Natural killer cell treated with Interleukin-12 subunit alpha and Interleukin-12 subunit beta and Interleukin-15 and Interleukin-18, amount 100 ng/mL, for 72 hours (primary cell): ENCODE results near the gene UBP1. TPM values are rescaled to one million over a fixed set of nuclear protein-coding genes. Genes with fewer than 3 reads are reported as not detected.

ENCODE experiments used
- ATAC-seq, 2 donors: fragments of 150-1000 bp; cut with Tn5 transposase in 1 of 2; sonication (Bioruptor Pico), chemical (Tn5 transposase) in 1 of 2; 2 replicates each; pipeline ENCODE4 v1.10.0; 2021
- DNase-seq: peaks from one replicate; pipeline ENCODE4 v3.0.0; 2022; ENCODE audit warnings: low spot score
- H3K27ac Mint-ChIP-seq, 2 donors: 1 replicate in 1 of 2; 2 replicates in 1 of 2; pipeline ENCODE4 v1.8.0; 2022; ENCODE audit warnings: mixed read lengths in 2 of 2, mild to moderate bottlenecking in 1 of 2, moderate library complexity in 1 of 2
- H3K27me3 Mint-ChIP-seq, 2 donors: 1 replicate in 1 of 2; 2 replicates in 1 of 2; pipeline ENCODE4 v1.8.0; 2022; ENCODE audit warnings: mixed read lengths in 2 of 2
- H3K36me3 Mint-ChIP-seq: one replicate; pipeline ENCODE4 v1.8.0; 2022; ENCODE audit warnings: mixed read lengths
- H3K4me1 Mint-ChIP-seq, 2 donors: 1 replicate in 1 of 2; 2 replicates in 1 of 2; pipeline ENCODE4 v1.8.0; 2022; ENCODE audit warnings: low read depth in 2 of 2, mixed read lengths in 2 of 2, mild to moderate bottlenecking in 1 of 2
- H3K4me3 Mint-ChIP-seq: one replicate; pipeline ENCODE4 v1.8.0; 2022; ENCODE audit warnings: mixed read lengths
- H3K9me3 Mint-ChIP-seq: 2 replicates; pipeline ENCODE4 v1.8.0; 2022; ENCODE audit warnings: mixed read lengths
- total RNA-seq, 2 donors: library from RNA; stranded (reverse); gene quantifications; one replicate each; pipeline ENCODE4 v1.2.3, GENCODE V29; 2022

Gene UBP1
- total RNA-seq, 2 donors from 2014 or later = 88.8 to 131 TPM

DNA sequence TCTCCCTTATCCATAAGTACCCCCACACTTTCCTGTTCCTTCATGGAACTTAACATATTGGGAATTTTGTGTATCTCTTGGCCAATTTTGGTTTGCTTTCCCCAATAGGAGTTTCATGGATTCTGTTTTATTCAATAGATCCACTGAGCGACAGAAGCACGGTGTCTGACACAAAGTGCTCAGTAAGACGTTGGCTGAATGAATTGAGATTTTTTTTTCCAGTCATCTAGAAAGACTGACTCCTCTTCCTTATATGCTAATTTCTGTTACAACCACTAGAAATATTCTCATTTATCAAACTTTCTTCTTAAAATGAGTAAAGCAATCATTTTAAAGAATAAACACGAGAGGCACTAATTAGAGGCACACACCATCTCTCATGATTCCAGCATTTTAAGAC is 48.1 kb downstream of the UBP1 start:
- Mint-ChIP-seq H3K27me3 (no peaks in the 10 kb centered on the region), H3K36me3 (peaks cover 44% of the 10 kb centered on the region), H3K9me3 (no peaks in the 10 kb centered on the region), H3K27ac (peak overlapping the region; percentile 57 to 62), H3K4me1 (peaks cover 11 to 12% of the 10 kb centered on the region in 2 donors), H3K4me3 (no peak overlapping the region)
- ATAC-seq = no peak
- DNase-seq = no peak

DNA sequence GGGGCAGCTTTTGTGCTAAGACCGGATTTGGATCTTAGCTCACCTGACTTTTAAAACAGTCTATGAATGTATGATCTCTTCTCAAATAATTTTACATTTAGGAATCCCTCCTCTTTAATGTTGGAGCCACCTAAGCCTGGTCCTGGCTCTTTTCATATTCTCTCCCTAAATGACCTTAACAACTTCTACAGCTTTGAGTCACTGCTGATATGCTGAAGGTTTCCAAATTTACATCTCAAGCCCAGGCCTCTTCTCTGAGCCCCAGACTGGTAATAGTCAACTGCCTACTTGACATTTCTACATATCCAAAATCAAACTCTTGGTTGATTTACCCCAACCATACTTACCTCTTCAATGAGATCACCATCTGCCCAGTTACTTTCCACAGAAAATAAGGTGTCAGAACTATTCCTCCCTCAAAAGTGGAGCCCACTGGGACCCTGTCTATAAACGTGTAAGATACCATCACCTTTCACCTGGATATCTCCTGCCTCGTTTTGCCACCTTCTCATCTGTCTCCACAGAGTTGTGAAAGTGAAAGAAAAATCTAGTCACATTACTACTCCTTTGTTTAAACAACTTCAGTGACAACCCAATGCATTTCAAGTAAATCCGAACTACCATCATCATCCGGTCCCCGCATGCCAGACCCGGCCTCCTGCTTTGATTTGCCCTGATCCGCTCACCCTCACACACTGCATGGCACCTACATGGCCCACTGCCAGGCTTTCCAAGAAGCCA is 48.8 kb downstream of the UBP1 start:
- ATAC-seq (peak in 1 of 2 donors; percentile 36), DNase-seq (no peak)
- no peaks in the 10 kb centered on the region for H3K9me3 Mint-ChIP-seq
- H3K36me3 Mint-ChIP-seq = peaks cover 41% of the 10 kb centered on the region
- peak overlapping the region; percentile 57 to 62 for H3K27ac Mint-ChIP-seq
- H3K4me3 Mint-ChIP-seq = no peak overlapping the region
- H3K27me3 Mint-ChIP-seq = no peaks in the 10 kb centered on the region
- peaks cover 12 to 17% of the 10 kb centered on the region in 2 donors for H3K4me1 Mint-ChIP-seq

DNA sequence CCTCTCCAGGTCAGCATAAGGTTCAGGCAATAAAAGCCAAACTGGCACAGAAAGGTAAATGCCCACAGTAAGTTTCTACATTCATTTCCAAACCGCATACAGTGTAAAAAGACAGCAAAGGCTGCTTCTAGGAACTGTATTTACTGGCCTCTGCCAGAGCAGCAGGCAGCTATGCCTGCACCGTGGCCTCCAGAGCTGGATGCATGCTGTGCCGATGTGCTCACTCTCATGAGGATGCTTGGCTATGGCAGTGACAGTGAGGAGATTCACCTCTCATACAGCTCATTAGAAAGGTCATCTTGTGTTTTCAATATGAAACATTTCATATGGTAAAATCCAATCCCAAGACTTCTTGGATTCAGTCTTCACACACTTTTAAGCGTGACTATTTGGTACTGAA is 50.3 kb downstream of the UBP1 start:
- no peaks in the 10 kb centered on the region for H3K27me3 Mint-ChIP-seq
- no peak for ATAC-seq
- H3K9me3 Mint-ChIP-seq = no peaks in the 10 kb centered on the region
- peak overlapping the region; percentile 17 to 34 for H3K27ac Mint-ChIP-seq
- no peak overlapping the region for H3K4me3 Mint-ChIP-seq
- peaks cover 36% of the 10 kb centered on the region for H3K36me3 Mint-ChIP-seq
- peaks cover 21 to 30% of the 10 kb centered on the region in 2 donors for H3K4me1 Mint-ChIP-seq
- DNase-seq = no peak

DNA sequence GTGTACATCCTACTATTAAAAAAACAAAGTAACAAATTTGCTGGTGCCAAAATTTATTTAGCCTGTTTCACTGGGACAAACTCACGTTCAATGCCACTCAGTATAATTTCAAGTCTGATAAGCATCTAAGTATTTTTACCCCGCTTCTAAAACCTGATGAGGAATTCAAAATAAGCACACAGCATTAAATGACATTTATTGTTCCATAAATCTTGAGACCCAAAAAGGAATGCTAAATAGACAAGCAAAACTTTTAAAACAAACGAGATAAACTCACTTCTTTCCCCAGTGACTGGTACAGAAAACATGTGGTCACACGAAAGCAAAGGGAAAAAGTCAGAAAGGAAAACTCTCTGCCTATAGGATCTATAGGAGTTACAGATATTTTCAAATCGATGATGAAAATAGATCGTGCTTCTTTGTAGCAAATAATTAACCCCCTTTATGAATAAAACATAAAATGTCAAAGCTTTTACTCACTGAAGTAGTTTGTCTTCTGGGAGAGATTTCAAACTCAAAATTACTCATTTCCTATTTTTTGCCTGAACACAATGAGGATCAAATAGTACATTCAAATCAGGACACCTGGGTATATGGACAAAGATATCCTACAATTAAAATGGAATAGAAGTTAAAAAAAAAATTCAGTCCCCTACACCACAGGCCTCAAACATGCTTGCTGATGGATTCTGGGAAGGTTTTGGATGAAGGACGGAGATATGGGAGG is 51.7 kb downstream of the UBP1 start:
- Mint-ChIP-seq H3K4me3 (no peak overlapping the region), H3K9me3 (no peaks in the 10 kb centered on the region), H3K27ac (no peak overlapping the region), H3K4me1 (peaks cover 24 to 31% of the 10 kb centered on the region in 2 donors), H3K27me3 (no peaks in the 10 kb centered on the region), H3K36me3 (peaks cover 36% of the 10 kb centered on the region)
- no peak for DNase-seq
- ATAC-seq = no peak

DNA sequence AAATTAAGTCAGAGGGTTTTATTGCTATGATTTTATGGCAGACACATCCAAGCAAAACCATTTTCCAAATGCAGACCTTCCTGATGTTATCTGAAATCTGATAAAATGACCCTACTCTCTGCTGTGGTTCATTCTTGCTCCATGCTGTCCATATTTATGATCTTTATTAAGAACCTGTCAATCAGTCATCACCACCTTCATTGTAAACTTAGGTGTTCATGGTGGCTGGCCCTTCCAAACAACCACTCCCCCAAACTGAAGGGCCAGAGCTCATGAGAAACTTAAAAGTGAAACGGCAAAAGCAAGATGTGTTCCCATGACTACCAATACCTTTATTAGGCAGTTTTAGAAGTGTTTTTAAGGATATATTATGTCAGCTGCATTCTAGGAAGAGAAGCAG is 53.6 kb downstream of the UBP1 start:
- H3K27me3 Mint-ChIP-seq = no peaks in the 10 kb centered on the region
- H3K27ac Mint-ChIP-seq = peak overlapping the region; percentile 69 to 72
- peaks cover 19 to 25% of the 10 kb centered on the region in 2 donors for H3K4me1 Mint-ChIP-seq
- ATAC-seq (no peak), DNase-seq (no peak)
- H3K9me3 Mint-ChIP-seq = no peaks in the 10 kb centered on the region
- peaks cover 28% of the 10 kb centered on the region for H3K36me3 Mint-ChIP-seq
- H3K4me3 Mint-ChIP-seq = no peak overlapping the region

DNA sequence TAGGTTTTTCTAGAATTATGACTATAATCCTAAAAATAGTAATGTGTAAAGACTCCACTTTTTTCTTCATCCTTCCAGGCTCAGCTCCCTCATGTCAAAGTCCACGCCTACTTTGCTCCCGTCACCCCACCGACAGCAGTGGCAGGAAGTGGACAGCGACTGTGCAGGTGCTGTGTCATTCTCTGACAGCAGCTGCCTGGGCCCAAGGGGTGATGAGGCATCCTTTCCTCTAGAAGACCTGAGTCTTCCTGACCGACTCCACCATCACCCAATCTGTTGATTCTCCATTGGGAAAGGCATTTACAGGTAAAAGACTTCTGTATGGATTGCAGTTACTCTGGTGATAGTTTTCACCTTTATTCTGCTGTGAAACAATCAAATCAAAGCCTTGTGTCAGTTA is 54.8 kb downstream of the UBP1 start:
- peak; percentile 80 to 93 for ATAC-seq
- H3K4me3 Mint-ChIP-seq = peak overlapping the region; percentile 6

DNA sequence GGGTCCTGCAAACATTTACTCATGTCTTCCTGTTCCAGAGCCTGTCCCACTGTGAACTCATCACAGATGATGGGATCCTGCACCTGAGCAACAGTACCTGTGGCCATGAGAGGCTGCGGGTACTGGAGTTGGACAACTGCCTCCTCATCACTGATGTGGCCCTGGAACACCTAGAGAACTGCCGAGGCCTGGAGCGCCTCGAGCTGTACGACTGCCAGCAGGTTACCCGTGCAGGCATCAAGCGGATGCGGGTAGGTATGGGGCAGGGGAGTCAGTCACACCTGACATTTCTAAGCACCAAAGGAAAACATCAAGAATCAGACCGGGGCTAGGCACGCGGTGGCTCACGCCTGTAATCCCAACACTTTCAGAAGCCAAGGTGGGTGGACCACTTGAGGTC is 56.3 kb downstream of the UBP1 start:
- Mint-ChIP-seq H3K4me1 (peaks cover 12 to 20% of the 10 kb centered on the region in 2 donors), H3K27ac (peak overlapping the region in 1 of 2 donors; percentile 2), H3K36me3 (peaks cover 9% of the 10 kb centered on the region)

More for the DNA sequence above, 54.8 kb downstream of the UBP1 start:
- Mint-ChIP-seq H3K36me3 (peaks cover 19% of the 10 kb centered on the region), H3K27ac (peak overlapping the region; percentile 69 to 72), H3K9me3 (no peaks in the 10 kb centered on the region), H3K4me1 (peaks cover 14 to 20% of the 10 kb centered on the region in 2 donors), H3K27me3 (no peaks in the 10 kb centered on the region)
- DNase-seq = peak; percentile 77

DNA sequence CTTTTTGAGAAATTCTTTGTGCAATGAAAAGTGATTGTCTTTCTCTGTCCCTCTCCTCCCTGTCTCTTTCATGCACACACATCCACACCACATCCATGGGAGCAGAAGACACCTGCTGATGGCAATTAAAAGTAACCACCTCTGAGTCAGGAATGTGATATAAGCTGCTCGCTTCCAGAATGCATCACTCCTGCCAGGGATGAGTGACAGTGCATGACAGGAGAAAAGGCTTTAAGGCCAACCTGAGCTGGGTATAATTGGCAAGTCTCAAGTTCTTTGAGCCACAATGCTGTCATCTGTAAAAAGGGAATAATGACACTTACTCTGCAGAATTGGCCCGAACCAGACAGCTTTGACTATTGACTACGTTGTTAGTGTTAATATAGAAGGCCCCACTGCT is 59.6 kb downstream of the UBP1 start:
- DNase-seq = no peak
- H3K36me3 Mint-ChIP-seq = no peaks in the 10 kb centered on the region
- ATAC-seq = no peak
- no peaks in the 10 kb centered on the region for H3K9me3 Mint-ChIP-seq
- H3K27ac Mint-ChIP-seq = no peak overlapping the region
- no peak overlapping the region for H3K4me3 Mint-ChIP-seq
- H3K27me3 Mint-ChIP-seq = no peaks in the 10 kb centered on the region
- H3K4me1 Mint-ChIP-seq = peaks cover 8 to 9% of the 10 kb centered on the region in 2 donors

More for the DNA sequence above, 56.3 kb downstream of the UBP1 start:
- Mint-ChIP-seq H3K27me3 (no peaks in the 10 kb centered on the region), H3K4me3 (no peak overlapping the region), H3K9me3 (no peaks in the 10 kb centered on the region)
- DNase-seq = no peak
- no peak for ATAC-seq

DNA sequence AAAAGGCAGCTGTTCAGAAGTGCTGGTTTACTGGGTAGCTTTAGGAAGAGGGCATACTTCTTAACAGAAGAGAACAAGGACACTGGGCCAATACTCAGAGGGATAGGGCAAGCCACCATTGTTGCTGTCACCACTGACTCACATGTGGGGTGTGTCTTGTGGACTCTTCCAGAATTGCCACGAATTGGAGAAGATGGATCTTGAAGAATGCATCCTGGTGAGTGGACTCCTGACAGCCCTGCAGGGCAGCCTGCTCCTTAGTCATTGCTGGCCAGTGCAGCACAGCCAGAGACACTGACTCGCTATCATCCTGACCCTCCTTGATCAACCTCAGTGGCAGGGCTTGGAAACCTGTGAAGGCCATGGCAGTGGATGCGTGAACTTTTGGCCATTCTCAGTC is 62.3 kb downstream of the UBP1 start:
- DNase-seq = no peak
- no peaks in the 10 kb centered on the region for H3K27me3 Mint-ChIP-seq
- H3K36me3 Mint-ChIP-seq = no peaks in the 10 kb centered on the region
- H3K4me3 Mint-ChIP-seq = no peak overlapping the region
- H3K9me3 Mint-ChIP-seq = no peaks in the 10 kb centered on the region
- peak in 1 of 2 donors; percentile 24 for ATAC-seq
- H3K27ac Mint-ChIP-seq = no peak overlapping the region
- H3K4me1 Mint-ChIP-seq = peaks cover 1 to 2% of the 10 kb centered on the region in 2 donors

DNA sequence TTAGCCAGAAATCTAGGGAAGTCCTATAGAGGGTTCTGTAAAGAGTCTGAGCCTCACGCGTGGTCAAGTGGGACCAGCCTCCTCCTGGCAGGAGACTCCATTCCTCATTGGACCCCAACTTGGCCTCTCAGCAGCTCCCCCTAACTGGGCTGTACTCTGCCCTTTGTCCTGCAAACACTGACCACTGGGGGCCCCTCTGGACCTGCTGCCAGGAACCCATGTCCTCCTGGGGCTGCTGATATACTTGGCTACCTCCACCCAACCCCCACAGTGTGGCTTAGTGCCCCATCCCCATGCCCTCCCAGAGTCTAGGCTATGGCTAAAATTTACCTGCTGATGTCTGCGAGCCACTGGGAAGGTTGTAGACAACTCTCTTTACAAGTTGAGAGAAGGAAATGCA is 62.7 kb downstream of the UBP1 start:
- Mint-ChIP-seq H3K4me3 (no peak overlapping the region), H3K9me3 (no peaks in the 10 kb centered on the region), H3K4me1 (peaks cover 6 to 7% of the 10 kb centered on the region in 2 donors), H3K27ac (no peak overlapping the region), H3K36me3 (no peaks in the 10 kb centered on the region), H3K27me3 (no peaks in the 10 kb centered on the region)
- DNase-seq (no peak), ATAC-seq (peak in 1 of 2 donors; percentile 45)

DNA sequence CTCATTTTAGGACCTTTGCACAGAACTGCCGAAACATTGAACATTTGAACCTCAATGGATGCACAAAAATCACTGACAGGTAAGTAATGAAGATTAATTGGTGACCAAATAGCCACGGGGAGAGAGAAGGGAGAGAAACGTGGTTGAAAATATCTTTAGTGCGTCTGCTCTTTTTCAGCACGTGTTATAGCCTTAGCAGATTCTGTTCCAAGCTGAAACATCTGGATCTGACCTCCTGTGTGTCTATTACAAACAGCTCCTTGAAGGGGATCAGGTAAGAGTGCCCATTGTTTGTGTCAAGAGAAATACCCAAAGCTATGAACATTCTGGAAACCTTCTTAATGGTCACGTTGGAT is 67.1 kb downstream of the UBP1 start:
- peaks cover 7% of the 10 kb centered on the region in 2 donors for H3K4me1 Mint-ChIP-seq
- peaks cover 10 to 14% of the 10 kb centered on the region in 2 donors for H3K27me3 Mint-ChIP-seq
- DNase-seq (no peak), ATAC-seq (no peak)
- no peak overlapping the region for H3K4me3 Mint-ChIP-seq
- no peaks in the 10 kb centered on the region for H3K36me3 Mint-ChIP-seq
- H3K27ac Mint-ChIP-seq = no peak overlapping the region
- H3K9me3 Mint-ChIP-seq = no peaks in the 10 kb centered on the region

DNA sequence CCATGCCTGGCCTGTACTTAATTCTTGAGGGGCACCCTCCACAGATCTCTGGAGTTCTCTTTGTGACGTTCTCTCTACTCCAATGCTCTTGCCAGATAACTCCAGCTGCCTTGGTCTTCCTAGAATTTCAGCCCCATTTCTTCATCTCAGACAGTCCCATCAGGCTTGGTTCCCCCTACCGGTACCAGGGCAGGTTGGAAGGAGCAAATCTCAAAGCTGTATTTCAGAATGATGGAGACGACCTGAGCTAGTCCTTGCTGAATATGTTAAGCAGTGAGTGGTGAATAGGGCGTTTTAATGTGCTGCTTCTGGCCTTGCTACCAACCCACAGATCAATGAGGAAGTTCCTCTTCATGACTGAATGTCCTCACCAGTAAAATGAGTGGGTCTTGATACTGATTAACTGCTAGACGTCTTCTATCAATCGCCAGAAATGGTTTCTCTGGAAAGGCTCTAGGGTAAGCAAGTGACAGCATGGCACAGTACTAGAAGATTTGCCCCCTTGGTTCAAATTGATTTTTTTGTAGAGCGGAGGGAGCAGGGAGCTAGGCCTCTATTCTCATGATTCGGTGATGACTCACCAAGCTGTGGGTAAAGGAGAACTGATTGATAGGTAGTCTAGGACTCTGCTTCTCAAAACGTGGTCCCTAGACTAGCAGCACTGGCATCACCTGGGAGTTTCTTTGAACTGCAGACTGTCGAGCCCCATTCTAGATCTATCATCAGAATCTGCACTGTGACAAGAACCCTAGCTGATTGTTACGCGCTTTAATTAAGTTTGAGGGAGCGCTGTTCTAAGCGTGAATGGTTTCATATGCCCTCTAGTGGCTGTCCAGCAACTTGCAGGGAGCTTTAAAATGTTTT is 67.8 kb downstream of the UBP1 start:
- H3K4me3 Mint-ChIP-seq = no peak overlapping the region
- DNase-seq = no peak
- peaks cover 13 to 19% of the 10 kb centered on the region in 2 donors for H3K27me3 Mint-ChIP-seq
- no peak overlapping the region for H3K27ac Mint-ChIP-seq
- H3K9me3 Mint-ChIP-seq = no peaks in the 10 kb centered on the region
- ATAC-seq = peak; percentile 43 to 53
- H3K4me1 Mint-ChIP-seq = peaks cover 7% of the 10 kb centered on the region in 2 donors
- no peaks in the 10 kb centered on the region for H3K36me3 Mint-ChIP-seq

DNA sequence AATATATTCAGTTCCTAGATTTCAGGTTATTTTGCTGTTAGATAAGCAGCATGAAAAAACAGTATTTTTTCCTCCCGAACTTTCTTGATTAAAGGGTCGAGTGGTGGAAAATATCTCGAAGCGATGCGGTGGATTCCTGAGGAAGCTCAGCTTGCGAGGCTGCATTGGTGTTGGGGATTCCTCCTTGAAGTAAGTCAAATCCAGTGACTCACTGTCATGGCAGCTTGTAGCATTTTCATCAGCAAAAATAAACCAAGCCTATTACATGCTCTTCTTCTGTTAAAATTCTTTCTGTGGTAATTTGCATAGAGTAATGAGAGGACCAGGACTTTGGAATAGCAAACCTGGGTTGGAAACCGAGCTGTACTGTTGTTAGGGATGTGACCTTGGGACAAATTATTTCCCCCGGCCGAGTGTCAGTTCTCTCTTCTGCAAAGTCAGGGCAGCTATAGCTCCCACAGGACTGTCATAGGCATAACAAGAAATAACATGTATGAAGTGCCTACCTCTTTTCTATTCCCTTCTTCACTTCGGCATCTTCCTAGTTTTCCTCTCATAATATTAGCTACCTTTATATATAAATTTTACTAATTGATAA is 75.6 kb downstream of the UBP1 start:
- no peak for ATAC-seq
- H3K36me3 Mint-ChIP-seq = no peaks in the 10 kb centered on the region
- no peak overlapping the region for H3K4me3 Mint-ChIP-seq
- H3K9me3 Mint-ChIP-seq = no peaks in the 10 kb centered on the region
- H3K27ac Mint-ChIP-seq = no peak overlapping the region
- no peak for DNase-seq
- no peaks in the 10 kb centered on the region for H3K4me1 Mint-ChIP-seq
- peaks cover 13% of the 10 kb centered on the region in 2 donors for H3K27me3 Mint-ChIP-seq
